ENCODE measurements around the gene ATRIP.

The ATRIP gene

DNA sequence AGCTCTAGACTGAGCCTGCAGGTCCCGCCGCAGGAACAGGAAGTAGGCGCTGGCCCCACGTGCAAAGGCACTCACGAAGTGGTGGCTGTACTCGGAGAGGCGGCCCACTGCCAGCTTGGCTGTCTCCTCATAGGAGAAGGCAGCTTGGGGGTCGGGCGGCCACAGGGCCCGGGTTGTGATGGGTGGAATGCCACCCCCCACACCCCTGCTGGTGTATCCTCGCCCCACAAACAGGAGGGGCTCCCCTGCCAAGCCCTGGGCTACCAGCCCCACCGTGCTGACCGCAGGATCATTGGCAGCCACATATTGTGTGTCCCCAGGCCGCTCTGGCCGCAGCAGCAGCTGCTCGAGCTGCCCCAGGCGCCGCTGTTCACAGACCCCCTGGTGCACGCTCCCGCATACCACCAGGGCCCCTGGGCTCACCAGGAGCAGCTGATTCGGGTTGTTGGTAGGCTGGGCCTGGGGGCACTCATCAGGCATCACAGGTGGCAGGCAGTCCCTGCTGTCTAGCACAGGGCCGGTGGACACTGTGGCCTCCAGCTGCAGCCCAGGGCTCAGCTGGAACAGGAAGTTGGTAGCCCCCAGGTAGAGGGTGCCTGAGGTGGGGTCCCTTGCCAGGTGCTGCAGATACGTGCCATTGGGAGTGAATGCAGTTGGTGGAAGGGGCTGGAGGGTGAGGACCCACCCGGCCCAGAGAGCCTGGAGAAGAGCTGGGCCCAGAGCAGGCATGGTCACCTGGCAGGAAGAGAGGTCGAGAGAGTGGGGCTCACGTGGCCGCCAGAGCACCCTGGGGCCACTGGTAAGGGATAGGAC, 22.4 kb upstream of the ATRIP start:
- no peak for DNase-seq (ENCODE audit: low read depth)

DNA sequence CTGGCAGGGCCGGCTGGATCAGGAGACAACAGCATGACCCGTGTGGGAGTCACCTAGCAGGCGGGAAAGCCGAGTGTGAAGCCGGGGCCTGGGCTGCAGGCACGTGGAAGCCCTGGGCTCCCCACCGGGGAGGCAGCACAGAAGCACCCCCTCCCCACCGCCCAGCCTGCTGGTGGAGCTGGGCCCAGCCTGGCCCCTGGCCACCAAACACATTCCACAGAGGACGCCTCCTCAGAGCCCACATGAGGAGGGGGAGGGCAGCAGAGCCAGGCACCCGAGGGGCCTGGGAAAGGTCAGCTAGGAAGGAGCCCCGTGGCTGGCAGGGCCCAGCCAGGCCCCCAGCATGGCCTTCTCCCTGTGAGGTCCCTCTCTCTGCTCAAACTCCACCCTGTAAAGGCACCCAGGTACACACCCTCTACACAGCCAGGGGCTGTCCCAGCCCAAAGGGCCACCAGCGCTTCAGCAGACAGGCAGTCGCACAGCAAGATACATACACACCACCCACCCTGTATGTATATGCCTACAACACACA, 21.2 kb upstream of the ATRIP start:
- DNase-seq (ENCODE audit: low read depth), result peak; percentile 35

DNA sequence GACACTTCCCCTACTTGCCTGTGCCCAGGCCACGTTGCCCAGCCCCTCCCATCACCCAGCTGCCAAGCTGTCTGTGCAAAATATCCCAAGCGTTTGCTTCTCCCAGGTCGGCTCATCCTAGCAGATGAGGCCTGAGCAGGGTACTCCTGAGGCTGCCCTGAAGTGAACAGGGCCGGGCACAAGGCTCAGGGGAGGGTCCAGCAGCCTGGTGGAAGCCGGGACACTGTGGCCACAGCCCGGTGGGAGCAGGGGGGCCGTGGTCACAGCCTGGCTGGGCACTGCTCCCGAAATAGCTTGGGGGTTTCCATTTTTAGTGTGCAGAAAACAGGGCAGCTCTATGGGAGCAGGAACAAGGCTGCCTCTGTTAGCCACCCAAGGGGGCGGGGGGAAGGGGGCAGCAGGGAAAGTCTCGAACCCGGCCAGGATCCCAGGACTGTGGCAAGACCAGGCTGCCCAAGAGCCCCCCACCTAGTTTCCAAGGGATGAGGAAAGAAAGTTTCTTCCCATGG, 20.1 kb upstream of the ATRIP start:
- DNase-seq (ENCODE audit: low read depth), result no peak

DNA sequence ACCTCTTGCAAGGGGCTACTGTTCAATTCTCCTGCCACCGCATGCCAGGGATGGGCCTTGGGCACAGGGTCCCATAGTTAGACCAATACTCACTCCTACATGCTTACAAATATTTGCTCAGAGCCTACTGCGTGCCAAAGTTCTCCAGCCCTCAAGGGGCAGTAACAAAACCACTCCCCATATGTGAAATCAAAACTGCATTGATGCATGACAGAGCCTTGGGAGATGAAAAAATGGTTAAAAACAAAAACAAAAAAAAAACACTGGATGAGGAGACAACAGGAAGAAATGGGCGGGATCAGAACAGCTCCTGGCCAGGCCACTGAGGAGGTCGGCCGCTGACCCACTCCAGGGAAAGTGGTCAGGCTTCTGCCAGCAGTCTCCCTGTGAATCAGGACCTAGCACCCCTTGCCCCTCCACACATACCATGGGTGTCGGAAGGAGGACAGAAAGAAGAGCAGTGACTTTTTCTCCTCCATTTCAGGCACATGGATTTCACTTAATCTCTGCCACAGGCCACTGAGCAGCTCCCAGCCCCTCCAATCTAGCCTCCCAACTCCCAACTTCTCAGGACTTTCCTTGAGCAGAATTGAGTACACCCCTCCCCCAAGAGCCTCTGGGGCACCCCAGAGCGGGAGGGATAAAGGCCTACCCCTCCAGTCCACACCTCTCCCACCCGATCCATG, 19.4 kb upstream of the ATRIP start:
- DNase-seq (ENCODE audit: low read depth), result peak; percentile 9

DNA sequence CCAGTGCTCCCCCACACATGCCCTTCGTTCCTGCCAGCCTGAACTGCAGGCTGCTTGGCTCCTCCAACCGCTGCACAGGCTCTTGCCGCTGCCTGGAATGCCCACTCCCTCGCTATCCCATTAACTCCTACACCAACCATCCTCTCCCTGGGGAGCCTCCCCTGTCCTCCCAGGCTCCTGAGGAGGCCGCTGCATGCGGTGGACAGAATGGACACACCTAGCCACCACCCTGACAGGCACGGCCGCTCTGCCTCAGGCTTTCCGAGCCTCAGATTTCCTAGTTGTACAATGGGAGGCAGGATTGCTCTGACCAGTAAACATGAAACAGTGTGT, 18.9 kb upstream of the ATRIP start:
- no peak for DNase-seq (ENCODE audit: low read depth)

DNA sequence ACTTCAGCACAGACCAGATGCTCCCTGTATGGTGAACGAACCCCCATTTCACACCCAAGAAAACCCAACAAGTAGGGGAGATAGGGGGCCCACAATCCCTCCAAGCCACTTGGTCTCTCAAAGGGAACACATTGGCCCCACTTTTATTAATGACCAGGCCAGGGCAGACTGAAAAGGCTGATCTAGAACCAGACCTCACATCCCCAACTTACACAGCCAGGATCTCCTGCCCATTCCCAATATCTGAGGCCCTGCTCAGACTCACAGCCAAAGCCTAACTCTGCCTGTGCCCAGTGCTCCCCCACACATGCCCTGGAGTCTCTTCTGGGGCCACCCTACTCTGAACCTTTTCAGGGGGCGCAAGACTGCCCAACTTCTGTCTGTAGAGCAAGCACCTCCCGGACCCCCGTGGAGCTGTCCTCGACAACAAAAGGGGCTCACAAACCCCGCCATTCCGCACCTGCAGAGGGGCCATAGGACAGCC, 18.4 kb upstream of the ATRIP start:
- no peak for DNase-seq (ENCODE audit: low read depth)

DNA sequence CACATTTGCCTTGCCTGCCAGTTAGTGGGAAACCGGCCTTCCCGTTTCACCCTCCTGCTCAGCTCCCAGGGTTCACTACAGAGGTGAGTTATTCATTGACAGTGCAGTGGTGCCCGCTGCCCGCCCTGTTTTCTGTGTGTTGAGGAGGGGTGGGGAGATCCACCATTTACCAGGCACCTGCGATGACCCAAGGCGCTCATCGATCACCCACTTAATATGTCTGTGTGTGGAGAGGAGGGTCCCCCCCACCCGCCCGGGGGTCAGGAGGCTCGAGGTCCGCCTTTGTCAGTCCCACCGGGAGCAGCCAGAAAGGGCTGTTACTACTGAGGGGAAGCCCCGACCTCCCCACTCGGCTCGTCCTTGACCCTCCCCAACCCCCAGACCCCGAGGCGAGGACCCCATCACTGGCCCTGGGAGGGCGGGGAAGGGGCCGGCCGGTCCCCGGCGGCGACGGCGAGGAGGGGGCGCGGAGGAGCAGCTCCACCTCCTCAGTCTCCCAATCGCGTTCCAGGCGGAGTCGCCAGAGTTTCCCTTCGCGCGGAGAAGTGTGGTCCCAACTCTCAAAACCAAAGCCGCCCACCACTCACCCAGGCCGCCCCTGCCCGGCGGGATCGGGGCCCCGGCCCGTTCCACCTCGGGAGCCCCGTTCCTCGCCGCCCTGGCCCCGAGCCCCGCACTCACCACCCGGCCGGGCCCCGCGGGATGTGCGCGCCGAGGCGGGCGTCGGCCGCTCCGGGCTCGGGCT, 17.8 kb upstream of the ATRIP start:
- peak; percentile 44 for DNase-seq (ENCODE audit: low read depth)

DNA sequence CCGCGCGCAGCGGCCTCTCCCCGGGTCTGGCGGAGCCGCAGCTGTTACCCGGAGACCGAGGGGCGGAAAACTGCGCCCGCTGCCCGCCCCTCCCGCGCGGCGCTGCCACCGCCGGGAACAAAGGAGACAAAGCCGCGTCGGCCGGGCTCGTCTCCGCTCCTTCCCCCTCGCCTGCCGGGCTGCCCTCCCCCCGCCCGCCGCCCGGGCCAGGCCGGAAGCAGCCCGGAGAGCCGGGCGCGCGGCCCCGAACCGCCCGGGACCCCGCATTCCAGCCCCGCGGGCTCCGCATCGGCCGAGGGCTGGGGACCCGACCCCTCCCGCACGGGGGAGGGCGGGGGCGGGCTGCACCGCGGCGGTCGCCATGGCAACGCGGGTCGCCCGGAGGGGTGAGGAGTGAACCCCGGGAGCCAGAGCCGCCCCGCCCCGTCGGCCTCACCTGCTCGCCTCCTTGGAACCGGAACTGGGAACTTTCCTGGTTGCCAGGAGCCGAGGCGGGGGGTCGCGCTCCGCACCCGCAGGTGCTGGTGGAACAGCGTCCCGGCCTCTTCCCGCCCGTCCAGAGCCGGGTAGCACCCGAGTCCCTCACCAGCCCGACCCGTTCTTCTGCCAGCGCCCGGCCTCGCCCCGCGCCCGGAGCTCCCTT, 17.1 kb upstream of the ATRIP start:
- DNase-seq (ENCODE audit: low read depth), result peak; percentile 57

DNA sequence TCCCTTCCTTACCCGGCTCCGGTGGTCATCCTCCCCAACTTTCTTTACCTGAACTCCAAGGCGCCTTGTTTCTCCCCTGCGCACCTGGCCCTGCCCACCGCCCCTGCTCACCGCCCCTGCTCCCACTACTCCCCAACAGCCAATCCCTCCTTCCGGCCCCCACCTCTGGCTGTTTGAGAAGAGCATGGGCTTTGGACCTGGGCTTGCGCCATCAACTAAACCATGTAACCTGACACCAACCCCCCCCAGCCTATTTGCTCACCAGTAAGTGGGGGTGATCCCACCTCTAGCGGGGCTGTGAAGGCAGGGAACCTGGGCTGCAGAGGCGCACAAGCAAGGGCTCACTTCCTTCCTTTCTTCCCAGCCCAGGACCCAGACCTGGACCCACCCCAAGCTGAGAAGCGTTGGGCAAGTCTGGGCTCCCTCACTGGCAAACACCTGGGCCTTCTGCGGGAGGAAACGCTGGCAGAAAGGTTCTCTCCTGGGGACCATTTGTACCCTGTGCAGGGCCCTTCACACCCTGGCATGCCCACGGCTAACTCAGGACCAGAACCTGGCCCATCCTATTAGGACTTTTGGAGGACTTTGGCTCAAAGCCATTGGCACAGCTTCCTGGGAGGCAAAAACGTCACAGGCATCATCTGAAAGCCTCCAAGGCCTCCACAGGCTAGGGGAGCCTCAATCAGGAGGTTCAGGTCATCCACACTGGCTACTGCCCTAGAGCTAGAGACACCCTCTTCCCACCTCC, 16.4 kb upstream of the ATRIP start, which contains the start of gene PLXNB1:
Gene PLXNB1, minus strand, starts transcription at position 127 of the 748 bp plus-strand sequence. CDS start 5,475 bp downstream, outside the sequence.
- peak; percentile 63 for DNase-seq (ENCODE audit: low read depth)

DNA sequence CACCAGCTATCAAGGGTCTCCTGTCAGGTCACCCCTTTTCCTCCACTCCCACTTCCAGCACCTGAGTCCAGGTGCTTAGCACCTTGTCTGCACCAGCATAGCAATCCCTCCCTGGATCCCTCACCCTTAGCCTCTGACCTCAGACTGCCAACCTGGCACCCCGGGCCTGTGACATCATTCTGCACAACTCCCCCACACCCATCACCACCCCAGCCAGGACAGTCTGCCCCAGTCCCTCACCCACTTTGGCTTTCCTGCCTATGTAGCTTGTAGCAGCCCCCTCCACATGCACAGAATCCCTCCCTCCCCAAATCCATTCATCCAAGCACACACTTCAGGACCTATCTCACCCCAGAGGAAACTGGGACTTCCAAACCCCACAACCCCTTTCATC, 15.8 kb upstream of the ATRIP start:
- DNase-seq (ENCODE audit: low read depth), result no peak

DNA sequence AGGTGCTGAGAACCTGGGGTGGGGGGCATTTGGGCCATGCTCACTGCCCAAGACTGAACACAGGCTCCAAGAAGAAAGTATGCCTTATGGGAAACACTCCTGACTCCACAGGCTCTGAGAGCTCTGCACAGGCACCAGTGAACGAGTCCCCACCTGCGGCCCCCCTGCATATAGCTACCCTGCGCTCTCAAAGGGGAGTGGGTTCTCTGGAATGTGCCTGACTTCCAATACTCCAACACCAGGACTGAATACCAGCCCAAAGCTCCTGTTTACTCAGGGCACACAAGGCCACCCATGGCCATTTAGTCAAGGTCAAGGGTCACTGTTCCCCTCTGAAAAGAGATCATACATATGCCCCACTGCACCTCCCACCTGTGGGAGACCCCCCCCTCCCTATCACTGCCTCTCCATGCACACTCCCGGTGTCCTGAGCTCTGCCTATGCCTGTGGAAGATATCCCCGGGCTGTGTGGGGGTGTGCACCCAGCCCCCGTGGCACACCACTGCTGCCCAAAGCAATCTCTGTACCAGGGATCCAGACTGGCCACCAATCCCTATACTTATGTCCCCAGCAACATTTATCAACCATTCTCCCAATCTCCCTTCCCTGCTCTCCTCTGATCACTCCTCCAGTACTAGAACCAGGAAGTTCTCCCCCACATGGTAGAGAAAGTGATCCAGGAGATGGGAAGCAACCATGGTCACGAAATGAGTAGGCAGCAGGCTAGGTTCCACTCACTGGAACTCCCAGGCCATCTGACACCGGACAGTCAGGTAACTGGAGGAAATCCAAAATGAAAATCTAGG, 15.1 kb upstream of the ATRIP start:
- no peak for DNase-seq (ENCODE audit: low read depth)

DNA sequence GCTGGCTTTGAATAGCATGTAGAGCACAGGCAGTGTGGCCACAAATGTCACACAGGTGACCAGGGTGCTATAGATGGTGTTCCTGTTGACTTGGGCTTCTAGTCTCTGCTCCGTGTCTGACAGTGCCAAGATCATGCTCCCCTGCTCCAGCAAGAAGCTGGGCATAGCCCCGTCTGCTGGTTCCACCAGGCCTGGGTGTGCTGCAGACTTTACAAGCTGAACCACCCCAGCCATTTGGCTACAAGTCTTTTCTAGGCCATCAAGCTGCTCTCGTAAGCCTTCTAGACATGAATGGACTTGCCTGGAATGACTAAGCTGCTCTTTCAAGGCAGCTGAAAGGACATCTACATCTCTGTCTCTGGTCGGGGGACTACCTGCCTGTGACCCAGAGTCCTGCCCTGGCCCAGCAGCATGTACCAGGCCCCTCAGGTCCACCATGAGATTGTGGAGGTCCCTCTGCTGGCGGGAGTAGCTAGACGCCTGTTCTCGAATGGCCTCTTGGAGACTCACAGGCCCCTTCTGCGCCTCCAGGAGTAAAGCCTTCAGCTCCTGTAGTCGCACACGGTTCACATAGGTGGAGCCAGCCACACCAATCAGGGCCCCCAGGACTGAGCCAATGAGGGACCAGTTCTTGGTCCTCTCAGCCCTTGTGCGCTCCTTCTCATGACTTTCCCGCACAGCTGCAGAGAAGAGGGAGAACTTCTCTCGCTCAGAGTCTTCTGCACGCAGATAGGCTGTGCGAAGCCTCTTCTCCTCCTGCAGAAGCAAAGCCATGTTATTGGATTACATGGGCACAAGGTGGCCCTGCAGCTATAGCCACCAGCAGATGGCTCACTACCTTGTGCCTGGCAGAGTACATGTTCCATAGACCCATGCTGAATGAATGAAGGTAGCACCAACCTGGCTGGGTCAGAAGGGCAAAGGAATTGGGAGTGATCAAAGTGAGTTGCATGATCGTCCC, 13.8 kb upstream of the ATRIP start:
- peak; percentile 7 for DNase-seq (ENCODE audit: low read depth)

DNA sequence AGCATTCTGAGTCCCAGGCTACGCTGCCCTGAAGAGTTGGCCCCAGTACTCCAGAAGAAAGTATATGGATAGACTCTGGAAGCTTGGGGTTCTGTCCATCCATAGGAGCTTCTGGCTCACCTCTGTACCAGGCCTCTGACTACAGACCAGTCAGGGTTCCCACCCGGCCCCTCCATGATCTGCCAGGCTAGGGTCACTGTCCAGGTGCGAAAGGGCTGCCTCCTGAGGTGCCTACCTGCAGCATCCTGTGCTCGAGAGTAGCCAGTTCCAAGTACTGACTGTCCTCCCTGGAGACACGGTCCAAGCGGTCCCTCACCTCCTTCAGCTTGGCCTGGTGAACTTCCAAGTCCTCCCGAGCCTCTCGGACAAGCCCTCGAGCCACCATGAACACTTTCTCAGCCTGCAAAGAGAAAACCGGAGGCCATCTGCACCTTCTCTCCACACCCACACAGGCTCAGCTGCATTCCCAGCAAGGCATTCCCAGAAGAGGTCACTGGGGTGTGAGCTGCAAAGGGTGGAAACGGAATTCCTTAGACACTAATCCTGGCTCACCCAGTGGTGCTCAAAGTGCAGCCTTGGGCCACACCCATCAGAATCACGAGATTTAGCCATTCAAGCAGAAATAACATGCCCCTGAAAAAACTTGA, 12.9 kb upstream of the ATRIP start:
- peak; percentile 43 for DNase-seq (ENCODE audit: low read depth)

DNA sequence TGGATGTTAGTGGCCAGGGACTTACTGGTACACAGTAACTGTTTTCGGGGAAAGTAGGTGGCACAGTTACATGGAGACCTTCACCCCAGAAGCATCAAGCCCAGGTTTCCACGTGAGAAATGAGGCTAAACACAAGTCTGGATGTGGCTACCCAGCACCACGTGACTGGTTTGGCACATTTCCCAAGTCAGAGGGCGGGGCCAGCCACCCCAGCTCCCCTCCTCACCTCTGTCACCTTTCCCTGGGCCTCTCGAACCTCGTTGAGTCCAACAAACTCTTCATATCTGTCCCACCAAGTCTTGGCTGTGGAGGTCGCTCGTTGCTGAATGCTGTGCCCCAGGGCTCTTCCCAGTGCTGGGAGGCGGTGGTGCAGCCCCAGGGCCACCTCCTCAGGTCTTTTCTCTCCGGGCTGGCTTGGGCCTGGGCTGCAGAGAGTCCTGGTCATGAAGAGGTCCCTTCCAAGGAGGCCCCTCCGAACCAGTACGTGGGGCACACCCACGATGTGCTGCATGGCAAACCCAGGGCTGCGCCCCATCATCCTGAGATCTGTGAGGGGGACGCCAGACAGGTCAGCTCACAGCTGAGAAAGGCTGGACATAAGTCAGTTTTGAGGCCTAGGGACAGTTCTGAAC, 11.8 kb upstream of the ATRIP start:
- DNase-seq (ENCODE audit: low read depth), result no peak

DNA sequence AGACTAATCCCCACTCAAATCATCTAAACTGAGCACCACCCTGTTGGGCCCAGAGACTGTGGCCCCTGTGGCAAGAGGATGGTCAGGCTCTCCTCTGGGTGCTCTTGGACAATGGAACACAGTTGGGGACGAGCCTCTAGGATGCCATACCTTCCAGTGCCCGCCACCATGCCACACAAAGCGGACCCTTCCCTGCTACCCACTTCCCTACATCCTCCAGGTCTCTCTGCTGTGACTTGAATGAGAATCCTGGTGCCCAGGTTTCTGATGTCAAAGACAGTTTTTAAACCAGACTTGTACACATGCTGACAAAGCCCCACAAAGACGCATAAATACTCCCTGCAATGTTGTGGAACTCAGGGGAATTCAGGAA, 11.3 kb upstream of the ATRIP start:
- DNase-seq (ENCODE audit: low read depth), result no peak

DNA sequence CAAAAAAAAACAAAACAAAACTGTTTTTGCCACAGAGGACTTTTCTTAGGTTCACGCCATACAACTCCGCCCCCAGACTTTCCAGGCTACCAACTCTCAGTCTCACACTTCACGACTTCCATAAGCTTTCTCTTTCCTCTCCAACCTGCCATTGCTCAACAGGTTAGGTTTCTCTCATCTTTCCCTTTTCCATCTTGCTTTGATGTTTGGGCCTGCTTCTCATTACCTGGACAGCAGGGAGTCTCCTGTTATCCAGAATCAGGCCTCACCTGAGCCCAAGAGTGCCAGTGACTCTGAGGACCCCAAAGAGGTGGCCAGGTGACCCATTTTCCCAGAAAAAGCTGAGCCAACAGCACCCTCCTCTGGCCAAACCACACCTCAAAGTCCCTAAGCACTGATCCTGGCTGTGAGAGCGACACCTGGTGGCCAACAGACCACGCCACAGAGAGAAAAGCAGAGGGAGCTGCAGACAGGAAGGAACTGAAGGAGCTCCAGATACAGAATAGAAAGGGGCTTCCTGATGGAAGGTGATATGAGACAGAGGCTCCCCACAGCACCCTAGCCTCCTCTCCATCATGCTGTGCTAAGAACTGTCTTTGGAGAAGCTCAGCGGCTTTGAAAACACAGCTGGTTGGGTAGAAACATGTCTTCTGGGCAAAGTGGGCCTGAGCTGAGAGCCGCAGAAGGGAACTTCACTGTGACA, 10.6 kb upstream of the ATRIP start:
- peak; percentile 83 for DNase-seq (ENCODE audit: low read depth)

DNA sequence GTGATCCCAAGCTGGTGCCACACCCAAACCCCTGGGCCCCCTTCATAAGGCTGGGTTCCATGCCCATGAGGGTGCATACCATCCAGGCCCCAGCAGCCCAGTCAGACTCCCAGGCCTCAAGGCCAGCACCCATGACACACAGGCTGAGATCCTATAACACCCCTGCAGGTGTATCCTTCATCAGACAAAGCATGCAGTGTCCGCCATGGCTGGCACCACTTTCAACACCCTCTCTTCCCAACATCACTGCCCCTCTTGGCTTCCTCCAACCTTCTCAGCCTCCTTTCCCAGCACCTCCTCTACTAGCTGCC, 10.1 kb upstream of the ATRIP start:
- DNase-seq (ENCODE audit: low read depth), result no peak

DNA sequence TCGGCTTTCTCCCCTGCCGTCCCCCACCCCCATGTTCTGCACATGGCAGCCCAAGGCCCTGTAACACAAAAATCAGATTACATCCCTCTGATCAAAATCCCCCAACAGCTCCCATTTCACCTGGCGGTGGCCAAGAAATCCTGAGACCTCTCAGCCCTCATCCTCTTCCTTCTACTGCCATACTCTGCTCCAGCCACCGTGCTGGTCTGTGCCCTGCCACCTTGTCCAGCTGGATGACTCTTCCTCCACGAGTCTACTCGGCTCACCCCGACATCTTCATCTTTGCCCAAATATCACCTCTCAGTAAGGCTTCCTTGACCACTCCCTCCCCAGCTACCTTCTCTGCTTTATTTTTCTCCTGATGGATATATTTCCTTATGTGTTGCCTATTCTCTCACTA, 9.7 kb upstream of the ATRIP start:
- DNase-seq (ENCODE audit: low read depth), result no peak
